ENCODE results near the gene SLC25A11. TPM values are rescaled to one million over a fixed set of nuclear protein-coding genes. Genes with fewer than 3 reads are reported as not detected.

The SLC25A11 gene
- total RNA-seq, 1 donor from 2014 or later: 47.5 TPM

GRCh38 chr17:4938688-4939545 lies 929 bp downstream of the SLC25A11 start:
- TF ChIP-seq CTCF (IDR thresholded peaks at IDR 0.05; ENCODE audit: unreplicated experiment): no peak
- peaks cover 27% of the 10 kb centered on the region for H3K4me1 Mint-ChIP-seq (ENCODE audit: unreplicated experiment)
- peaks cover 18% of the 10 kb centered on the region for H3K36me3 Mint-ChIP-seq (ENCODE audit: low read depth, unreplicated experiment)
- no peaks in the 10 kb centered on the region for H3K9me3 Mint-ChIP-seq (ENCODE audit: unreplicated experiment)
- H3K4me3 Mint-ChIP-seq (ENCODE audit: unreplicated experiment): peak overlapping the region; percentile 97
- no peak for DNase-seq (ENCODE audit: low spot score)
- H3K27ac Mint-ChIP-seq (ENCODE audit: unreplicated experiment): peak overlapping the region; percentile 90
- peaks cover 19% of the 10 kb centered on the region for H3K27me3 Mint-ChIP-seq (ENCODE audit: unreplicated experiment)

- peaks cover 31% of the 10 kb centered on the region for H3K4me1 Mint-ChIP-seq (ENCODE audit: unreplicated experiment)
- H3K27me3 Mint-ChIP-seq (ENCODE audit: unreplicated experiment): peaks cover 21% of the 10 kb centered on the region
- TF ChIP-seq CTCF (IDR thresholded peaks at IDR 0.05; ENCODE audit: unreplicated experiment): no peak
- H3K36me3 Mint-ChIP-seq (ENCODE audit: low read depth, unreplicated experiment): peaks cover 16% of the 10 kb centered on the region
- no peak for DNase-seq (ENCODE audit: low spot score)
- H3K4me3 Mint-ChIP-seq (ENCODE audit: unreplicated experiment): peak overlapping the region; percentile 97
- no peak overlapping the region for H3K27ac Mint-ChIP-seq (ENCODE audit: unreplicated experiment)
- no peaks in the 10 kb centered on the region for H3K9me3 Mint-ChIP-seq (ENCODE audit: unreplicated experiment)
Measured at GRCh38 chr17:4938069-4938491, 1.8 kb downstream of the SLC25A11 start.

- Mint-ChIP-seq H3K9me3 (ENCODE audit: unreplicated experiment) (no peaks in the 10 kb centered on the region), H3K4me3 (ENCODE audit: unreplicated experiment) (no peak overlapping the region), H3K27me3 (ENCODE audit: unreplicated experiment) (peaks cover 19% of the 10 kb centered on the region), H3K36me3 (ENCODE audit: low read depth, unreplicated experiment) (peaks cover 12% of the 10 kb centered on the region), H3K27ac (ENCODE audit: unreplicated experiment) (no peak overlapping the region), H3K4me1 (ENCODE audit: unreplicated experiment) (peaks cover 34% of the 10 kb centered on the region)
- TF ChIP-seq CTCF (IDR thresholded peaks at IDR 0.05; ENCODE audit: unreplicated experiment): no peak
- no peak for DNase-seq (ENCODE audit: low spot score)
Measured at GRCh38 chr17:4937553-4937952, 2.3 kb downstream of the SLC25A11 start.

- H3K27ac Mint-ChIP-seq (ENCODE audit: unreplicated experiment): no peak overlapping the region
- H3K27me3 Mint-ChIP-seq (ENCODE audit: unreplicated experiment): peaks cover 14% of the 10 kb centered on the region
- no peaks in the 10 kb centered on the region for H3K9me3 Mint-ChIP-seq (ENCODE audit: unreplicated experiment)
- DNase-seq (ENCODE audit: low spot score): no peak
- peaks cover 11% of the 10 kb centered on the region for H3K36me3 Mint-ChIP-seq (ENCODE audit: low read depth, unreplicated experiment)
- no peak for TF ChIP-seq CTCF (IDR thresholded peaks at IDR 0.05; ENCODE audit: unreplicated experiment)
- no peak overlapping the region for H3K4me3 Mint-ChIP-seq (ENCODE audit: unreplicated experiment)
- H3K4me1 Mint-ChIP-seq (ENCODE audit: unreplicated experiment): peaks cover 28% of the 10 kb centered on the region
Measured at GRCh38 chr17:4936436-4936835, 3.4 kb downstream of the SLC25A11 start.

GRCh38 chr17:4935650-4936049 lies 4.2 kb downstream of the SLC25A11 start:
- peaks cover 14% of the 10 kb centered on the region for H3K27me3 Mint-ChIP-seq (ENCODE audit: unreplicated experiment)
- H3K4me3 Mint-ChIP-seq (ENCODE audit: unreplicated experiment): no peak overlapping the region
- peaks cover 23% of the 10 kb centered on the region for H3K4me1 Mint-ChIP-seq (ENCODE audit: unreplicated experiment)
- H3K9me3 Mint-ChIP-seq (ENCODE audit: unreplicated experiment): no peaks in the 10 kb centered on the region
- no peak for DNase-seq (ENCODE audit: low spot score)
- no peak overlapping the region for H3K27ac Mint-ChIP-seq (ENCODE audit: unreplicated experiment)
- TF ChIP-seq CTCF (IDR thresholded peaks at IDR 0.05; ENCODE audit: unreplicated experiment): no peak
- peaks cover 13% of the 10 kb centered on the region for H3K36me3 Mint-ChIP-seq (ENCODE audit: low read depth, unreplicated experiment)

Measured in endothelial cell (in vitro differentiated cells).